ENCODE results near the gene KLHL2.
"Not testable (repeated sequence)": the region's sequence is repeated elsewhere in the genome, so short reads cannot be mapped to it uniquely, and the experiment has no call there.

KLHL2 gene

DNA sequence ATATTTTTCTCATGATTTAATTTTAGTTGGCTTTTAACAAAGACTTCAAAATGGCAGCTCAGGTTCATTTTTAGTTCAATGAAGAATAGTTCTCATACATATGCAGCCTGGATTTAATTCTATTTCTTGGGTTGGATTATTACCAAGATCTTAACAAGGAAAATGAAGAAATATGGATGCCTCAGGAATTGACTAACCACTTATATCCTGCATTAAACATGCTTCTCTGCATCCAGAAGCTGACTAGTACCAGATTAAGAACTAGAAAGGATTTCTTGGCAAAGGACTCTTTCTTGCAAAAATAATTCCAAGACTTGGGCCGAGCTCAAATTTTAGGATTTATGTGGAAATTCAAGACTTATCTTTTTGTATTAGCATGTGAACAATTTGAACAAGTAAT is 5.6 kb upstream of the KLHL2 start:
- no peak for DNase-seq (ENCODE audit: low spot score)

DNA sequence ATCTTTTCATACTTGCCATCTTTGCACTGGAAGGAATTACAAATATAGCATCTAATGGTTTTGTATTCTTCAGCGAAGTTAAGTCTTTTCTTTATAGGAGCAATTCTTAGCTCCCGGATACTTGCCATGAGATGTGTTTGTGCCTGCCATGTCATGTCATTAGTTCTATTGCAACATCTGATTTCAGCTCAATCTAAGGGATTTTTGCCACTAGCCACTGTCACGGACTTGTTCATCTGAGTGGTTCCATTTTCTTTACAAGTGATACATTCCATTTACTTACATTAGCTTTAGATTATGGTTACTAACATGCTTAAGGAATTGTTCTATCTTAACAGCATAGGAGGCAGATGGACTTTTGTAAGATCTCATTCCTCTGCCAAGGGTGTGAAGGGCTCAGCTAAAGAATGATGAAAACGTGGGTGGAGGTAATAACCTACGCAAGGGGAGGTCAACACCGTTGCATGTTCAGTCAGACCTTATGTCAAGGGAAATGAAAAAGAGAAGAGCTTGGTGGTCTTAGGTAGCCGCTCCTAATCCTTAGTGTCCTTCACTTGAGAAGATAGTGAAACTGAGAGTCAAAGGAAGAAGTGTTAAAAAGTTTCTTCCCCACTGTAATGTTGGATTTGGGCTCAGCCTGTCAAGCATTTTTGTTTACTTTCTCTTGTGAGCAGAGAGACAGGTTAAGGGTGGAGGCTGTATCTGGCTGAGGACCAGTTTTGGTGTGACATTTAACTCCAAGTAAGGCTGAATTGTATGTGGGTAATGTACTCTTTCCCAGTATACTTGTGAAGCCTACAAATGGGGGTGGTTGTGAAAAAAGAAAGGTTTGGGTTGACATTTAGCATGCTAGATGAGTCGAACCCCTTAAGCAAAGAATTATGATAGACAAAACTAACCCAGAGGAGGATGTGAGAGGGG is 3.6 kb upstream of the KLHL2 start:
- no peak for DNase-seq (ENCODE audit: low spot score)

DNA sequence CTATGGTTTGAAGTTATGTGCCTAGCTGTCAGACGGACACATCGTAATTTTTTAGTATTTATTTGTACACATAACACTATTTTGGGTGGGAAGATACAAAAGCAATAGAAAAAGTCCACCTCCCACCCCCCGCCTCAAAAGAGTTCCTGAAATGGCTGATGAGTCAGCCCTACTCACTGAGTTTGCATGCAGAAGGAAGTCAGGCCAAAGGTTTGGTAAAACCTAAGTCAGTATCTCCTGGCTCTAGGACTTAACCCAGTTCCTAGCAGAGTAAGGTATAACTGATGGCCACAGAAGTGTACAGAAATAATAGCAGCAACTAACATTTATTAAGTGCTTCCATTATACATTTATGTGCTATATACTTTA is 2.9 kb upstream of the KLHL2 start:
- DNase-seq (ENCODE audit: low spot score): no peak

DNA sequence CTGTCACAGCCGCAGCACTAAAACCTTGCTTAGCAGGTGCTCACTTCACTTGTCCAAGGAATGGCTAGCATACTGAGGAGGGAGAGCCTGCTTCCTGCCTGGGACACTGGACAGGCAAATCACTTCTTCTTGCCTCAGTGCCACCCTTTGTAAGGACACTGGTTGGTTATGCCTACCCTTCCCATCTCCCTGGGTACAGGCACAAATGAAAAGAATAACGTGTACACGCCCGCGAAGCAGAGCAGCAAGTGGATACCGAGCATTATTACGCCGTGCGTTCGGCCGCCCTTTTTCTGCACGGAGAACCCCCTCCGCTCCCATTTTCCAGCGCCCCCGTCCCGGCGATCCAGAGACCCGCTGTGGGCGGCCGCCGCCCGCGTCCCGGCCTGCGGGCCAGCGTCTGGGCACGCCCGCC is 338 bp upstream of the KLHL2 start:
- no peak for DNase-seq (ENCODE audit: low spot score)

DNA sequence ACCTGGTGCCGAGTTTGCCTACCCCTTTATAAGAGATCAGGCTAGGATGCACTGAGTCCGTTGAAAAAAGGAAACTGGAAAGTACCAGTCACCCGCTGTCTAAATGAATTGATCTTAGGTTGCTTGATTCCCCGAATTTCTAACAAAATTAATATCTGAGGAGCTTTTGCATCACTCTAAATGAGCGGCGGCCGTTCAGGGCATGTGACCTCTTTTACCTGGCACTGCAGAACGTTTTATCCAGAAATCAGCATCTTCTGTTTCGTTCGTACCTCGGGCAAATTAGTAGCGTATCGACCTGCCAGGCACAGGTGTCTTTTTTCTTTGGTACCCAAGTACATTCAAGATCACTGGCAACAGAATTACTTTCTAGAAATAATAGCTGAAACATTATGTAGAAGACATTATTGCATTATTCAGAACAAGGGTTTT is 876 bp downstream of the KLHL2 start:
- DNase-seq (ENCODE audit: low spot score): no peak

DNA sequence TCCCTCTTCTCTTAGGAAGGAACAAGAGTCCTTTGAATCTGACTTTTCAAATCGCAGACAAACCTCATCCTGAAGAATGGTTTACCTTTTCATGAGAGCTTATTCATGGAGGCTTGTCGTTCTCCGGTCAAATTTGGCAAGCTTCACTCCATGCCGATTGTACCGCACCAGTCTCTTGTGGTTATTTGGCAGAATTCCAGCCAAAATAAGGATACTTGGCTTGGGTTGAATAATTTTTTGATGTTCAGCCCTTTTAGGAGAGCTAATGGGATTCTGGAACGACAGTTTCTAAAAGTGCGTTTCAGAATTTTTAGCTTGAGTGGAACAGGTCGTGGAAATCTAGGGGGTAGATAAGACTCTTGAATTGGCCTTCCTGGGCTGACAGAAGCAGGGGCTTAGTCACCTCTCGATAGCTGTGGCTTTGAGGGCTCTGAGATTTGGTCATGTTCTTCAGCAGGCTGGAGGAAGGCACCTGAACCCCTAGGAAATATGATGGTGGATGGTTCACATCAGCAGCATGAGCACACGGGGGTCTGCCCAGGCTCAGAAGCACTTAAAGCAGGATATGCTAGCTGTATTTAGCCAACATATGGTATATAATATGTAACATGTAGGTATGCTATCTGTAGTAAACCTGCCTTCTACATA is 1.5 kb downstream of the KLHL2 start:
- DNase-seq (ENCODE audit: low spot score): no peak

DNA sequence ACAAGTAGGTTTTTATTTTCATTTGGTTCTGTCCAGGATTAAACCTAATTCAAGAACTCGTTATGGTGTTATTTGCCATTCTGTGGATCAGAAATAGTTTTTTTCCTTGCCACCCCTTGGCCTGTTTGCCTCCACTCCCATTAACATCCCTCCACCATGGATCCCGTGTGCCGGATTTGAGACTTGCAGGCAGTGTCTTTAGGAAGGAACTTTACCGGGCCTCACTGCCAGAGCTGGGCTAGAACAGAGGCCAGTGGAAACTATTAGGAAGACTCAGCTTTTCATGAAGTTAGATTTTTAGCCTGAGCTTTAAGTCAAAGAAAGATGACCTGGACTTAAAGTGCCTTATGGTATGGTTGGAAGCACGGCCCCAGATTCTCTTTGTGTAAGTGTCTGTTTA is 2.4 kb downstream of the KLHL2 start:
- DNase-seq (ENCODE audit: low spot score): no peak

DNA sequence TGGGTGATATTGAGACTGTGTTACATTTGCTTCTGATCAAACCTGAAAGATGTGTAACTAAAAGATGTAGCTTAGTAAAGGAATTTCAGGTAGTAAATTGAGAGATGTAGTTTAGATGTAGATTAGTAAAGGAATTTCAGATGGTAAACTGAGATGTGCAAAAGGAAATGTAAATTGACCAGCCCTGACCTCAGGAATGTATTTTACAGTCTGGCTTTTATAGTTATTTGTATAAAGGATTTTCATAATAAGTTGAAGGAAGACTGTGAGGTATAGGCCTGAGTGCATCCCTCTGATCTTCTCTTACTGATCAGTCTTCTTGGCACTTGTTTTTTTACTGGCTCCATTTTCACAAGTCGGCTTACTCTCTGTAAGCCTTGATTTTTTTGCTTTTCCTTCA is 3.2 kb downstream of the KLHL2 start:
- no peak for DNase-seq (ENCODE audit: low spot score)

DNA sequence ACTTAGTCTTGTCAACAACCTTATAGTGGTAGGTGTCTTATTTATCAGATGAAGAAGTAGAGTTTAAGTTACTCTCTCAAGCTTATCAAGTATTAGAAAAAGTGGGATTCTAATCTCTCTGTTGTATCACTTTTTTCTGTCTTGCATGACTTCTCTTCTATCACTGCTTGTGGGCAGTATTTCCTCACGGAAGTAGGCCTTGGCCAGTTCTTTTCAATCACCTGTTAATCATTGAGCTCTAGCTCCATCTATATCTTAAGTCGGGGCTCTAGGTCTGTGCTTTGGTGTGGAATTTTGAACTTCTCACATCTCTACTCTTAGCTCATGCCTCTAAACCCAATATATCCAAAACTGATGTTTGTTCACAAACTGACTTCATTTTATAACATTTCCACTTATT is 5.3 kb downstream of the KLHL2 start:
- not testable (repeated sequence) for DNase-seq (ENCODE audit: low spot score)

DNA sequence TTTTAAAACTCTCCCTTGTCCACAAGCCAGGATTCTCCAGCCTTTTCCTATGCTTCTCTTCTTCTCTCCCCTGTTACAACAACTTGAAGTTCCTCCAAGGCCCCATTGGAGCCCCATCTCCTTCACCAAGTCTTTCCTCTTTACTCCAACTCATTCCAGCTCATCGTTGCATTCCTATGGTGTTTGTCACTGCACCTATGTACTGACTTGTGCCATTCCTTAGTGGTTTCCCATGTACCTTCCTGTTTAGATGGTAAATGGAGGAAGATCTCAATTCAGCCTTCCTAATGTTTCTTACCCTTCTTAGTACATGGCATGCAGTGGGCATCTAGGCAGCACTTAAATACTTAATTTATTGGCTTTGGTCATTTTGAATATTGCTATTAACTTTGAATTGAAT is 6.0 kb downstream of the KLHL2 start:
- not testable (repeated sequence) for DNase-seq (ENCODE audit: low spot score)

DNA sequence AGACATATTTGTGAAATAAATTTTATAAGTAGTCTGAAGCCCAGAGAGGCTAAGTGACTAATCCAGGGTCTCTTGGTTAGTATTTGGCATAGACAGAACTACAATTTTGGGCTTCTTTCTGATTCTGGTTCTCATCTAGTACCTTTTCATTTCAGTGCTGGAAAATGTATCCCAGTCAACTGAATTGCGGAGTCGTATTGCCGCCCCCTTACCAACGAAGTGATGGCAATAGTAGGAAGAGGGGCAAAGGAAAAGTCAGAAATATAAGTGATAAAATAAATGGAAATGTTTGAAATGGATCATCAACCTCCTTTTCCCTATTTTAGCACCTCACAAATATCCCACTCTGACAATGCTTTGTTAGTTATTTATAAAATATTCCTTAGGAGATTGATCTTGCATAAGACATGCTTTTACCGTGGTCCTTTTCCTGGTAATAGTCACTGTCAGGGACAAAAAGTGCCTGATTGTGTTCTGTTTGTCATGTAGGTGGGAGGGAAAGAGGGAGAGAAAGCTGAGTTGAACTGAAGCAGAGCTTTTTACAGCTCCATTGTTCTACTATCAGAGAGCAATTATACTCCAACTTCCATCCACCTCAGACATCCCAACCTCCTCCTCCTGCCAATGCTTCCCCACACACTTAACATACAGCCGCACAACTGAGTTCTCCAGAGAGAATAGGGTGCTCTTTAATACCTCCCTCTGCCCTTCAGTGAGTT is 6.8 kb downstream of the KLHL2 start:
- DNase-seq (ENCODE audit: low spot score): not testable (repeated sequence)

DNA sequence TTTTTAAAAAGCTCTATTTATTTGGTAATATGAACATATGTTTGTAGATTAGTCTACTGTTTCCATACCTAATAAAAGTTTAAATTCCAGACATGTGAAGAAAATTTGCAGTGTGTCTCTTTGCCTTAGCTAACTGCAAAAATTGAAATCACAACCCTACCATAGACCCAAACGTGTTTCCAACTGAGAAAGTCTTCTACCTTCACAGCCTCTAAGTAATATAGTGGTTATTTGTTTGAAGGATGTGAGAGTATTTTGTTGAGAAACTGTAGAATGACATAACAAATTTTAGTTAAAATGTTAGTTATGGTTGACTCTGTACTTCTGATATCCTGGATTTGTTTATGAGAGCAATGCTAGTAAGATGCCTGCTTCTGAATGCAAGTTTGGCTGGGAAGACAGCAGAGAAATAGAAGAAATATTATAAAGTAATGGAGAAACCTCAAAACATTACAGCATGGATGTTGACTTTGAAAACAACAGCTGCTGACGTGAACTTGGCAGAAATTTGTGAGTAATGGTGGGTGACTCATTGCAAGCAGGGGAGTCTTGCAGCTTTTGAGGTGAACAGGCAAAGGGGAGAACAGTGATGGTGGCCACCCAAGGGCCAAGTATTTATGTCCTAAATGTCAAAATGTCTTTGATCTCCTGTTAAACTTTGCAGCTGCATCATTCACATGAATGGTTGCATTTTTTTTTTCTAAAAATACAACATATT is 7.8 kb downstream of the KLHL2 start:
- DNase-seq (ENCODE audit: low spot score): not testable (repeated sequence)

DNA sequence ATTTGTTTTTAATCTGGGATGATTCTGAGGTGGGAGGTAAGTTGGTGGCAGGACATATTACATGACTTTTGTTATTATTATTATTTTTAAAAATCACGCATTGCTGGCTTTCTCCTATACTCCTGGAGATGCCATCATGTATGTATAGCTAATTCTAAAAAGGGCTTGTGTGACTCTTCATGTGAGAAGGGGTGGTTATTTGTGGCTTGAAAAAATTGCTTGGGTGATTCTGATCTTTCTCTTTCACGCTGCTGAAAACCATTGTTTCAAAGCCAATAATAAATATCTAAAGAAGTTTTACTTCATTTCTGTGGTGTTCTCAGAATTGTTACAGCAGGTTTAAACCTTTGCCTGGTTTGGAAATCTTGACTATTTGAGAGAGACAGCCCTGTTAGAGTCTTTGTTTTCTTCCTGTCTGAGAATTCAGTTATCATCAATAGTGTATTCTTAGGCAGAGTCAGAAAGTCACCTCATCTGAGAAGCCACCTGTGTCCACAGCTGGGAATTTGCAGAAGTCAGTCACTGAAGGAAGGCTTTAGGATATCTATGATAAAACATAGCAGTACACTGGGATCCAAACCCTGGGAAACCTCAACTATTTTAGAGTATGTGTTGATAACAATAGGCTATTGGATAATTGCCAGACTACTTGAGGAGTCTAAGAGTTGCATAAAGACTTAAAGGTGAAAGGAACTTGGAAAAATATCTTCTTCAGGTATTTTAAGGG is 8.6 kb downstream of the KLHL2 start:
- DNase-seq (ENCODE audit: low spot score): not testable (repeated sequence)

DNA sequence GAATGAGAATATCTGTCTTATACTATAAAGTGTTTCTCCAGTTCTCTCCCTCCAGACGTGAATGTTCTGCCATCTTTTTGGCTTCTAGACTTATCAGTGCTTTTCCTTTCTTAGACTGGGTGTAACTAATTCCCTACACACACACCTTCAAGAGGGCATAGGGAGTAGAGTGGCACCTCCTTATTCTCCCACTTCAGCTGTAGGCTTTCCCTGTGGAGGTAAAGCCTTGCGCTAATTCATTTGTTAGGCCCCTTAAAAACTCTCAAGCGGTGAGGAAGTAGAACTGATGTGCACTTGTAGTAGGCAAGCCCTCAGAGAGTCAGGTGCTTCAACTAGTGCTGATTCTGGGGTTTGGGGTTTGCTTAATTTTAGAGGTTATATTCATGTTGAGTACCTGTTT is 10.0 kb downstream of the KLHL2 start:
- no peak for DNase-seq (ENCODE audit: low spot score)

DNA sequence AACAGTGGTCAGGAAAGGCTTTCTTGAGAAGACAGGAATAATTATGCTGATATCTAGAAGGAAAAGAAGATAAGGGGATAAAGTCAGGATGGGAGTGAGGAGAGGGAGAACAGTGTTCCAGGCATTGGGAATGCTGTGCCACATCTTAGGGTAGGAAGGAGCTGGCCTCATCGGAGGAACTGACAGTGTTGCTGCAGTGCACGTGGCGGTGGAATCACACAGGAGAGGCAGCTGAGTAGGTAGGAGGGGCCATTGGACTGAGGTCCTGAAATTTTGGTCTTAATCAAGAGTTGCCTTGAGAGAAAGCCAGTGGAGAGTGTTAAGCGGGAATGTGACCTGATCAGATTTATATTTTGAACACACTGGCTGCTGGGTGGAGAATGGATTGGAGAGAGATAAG is 13.9 kb downstream of the KLHL2 start:
- not testable (repeated sequence) for DNase-seq (ENCODE audit: low spot score)

DNA sequence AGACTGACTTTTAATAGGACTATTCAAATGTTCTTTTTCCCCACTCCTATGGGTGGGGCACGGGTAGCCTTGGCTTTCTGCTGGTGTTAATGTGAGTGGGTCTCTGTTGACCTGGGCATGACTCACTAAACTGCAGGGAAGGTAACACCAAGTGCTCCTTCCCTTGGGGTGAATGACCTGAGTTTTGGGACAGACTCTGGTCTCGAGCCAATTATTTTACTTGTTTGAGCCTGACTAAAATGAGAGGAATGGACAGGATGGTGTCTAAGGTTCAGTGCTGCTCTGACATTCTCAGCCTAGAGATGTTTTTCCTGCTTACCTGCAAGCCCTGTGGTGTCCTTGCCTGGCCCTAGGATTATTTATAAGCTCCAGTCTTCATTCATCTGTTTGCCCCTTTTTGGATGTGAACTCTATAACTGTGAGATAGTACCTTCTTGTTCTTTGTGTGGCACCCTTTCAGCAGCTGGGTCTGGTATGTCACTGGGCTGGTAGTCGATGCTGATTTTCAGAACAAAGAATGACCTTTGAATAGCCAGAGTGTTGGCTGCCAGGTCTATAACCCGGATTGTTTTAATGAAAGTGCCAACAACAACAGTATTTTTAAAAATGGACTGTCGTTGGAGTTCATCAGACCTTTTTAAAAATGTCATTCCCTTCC is 14.8 kb downstream of the KLHL2 start:
- DNase-seq (ENCODE audit: low spot score): not testable (repeated sequence)

DNA sequence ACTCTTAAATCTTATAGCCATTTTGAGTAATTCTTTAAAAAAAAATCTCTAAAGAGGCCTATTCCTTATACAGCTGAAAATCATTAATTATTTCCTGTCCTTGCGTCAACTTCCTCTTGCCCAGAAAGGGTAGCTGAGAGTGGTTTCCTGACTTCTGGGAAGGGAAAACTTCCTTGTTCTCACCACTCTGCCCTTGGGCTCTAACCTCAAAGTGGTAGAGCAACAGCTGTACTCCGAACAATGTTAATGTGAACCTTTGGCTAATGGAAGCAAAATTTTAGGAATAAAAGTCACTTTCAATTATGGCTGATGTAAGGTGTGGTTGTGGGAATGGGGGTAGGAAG is 15.3 kb downstream of the KLHL2 start:
- no peak for DNase-seq (ENCODE audit: low spot score)

DNA sequence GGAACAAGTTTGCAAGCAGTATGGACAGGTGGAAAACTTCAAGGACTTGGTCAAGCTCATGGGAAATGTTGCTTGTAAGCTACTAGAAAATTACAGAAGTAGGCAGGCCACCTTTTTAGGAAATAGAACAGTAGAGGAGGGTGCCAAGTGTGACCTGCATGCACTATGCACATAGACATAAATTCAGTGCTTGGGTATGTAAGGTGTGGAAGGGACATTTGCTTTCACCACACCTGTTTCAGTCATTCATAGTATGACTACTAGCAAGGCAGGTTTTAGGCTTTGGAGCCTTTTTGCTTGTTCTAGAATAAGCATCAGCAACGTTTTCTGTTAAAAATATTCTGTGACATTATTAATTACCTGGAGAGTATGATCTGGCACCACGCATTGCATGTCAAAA is 20.0 kb downstream of the KLHL2 start:
- DNase-seq (ENCODE audit: low spot score): not testable (repeated sequence)

DNA sequence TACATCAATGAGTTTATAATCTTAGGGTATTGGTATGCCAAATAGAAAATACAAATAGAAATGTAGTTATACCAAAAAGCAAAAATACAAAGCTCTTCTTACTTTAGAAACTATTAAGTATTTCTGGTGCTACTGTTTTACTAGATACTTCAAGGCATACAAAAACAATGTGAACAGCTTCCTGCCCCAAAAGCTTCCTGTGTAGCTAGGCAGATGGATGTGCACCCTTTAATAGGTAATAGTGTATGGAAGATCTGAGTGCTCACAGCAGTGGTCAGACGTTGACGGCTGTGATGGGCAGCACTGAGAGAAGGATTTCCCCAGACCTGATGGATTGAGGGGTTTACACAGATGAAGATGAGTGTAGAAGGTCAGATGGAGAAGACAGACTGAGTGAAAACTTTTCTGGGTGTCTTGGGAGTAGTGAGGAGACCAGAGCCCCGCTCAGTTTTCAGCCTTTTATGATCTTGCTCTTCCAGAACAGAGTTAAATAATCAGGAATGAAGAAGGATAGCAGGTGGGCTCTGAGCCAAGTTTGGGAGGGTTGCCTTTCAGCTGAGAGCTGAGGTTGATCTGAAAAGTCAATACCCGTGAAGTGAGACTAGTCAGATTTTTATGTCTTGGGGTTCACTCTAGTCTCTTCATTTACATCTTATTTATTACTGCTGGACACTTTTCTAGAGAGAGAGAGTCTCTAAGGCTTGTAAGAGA is 22.3 kb downstream of the KLHL2 start:
- not testable (repeated sequence) for DNase-seq (ENCODE audit: low spot score)
